BLaER1 (cell line): Measurements from ENCODE around the gene MSH5.

Experiments
- H3K27ac ChIP-seq: shearing (Covaris generic); formaldehyde crosslinking; 2 replicates; pipeline ENCODE4 v1.8.1; 2022
- H3K27me3 ChIP-seq: shearing (Covaris generic); formaldehyde crosslinking; 2 replicates; pipeline ENCODE4 v1.8.1; 2022
- H3K36me3 ChIP-seq: shearing (Covaris generic); formaldehyde crosslinking; 2 replicates; pipeline ENCODE4 v1.8.1; 2022
- H3K4me1 ChIP-seq: shearing (Covaris generic); formaldehyde crosslinking; 2 replicates; pipeline ENCODE4 v1.8.1; 2022
- H3K4me2 ChIP-seq: shearing (Covaris generic); formaldehyde crosslinking; 2 replicates; pipeline ENCODE4 v1.8.1; 2022
- H3K4me3 ChIP-seq: shearing (Covaris generic); formaldehyde crosslinking; 2 replicates; pipeline ENCODE4 v1.8.1; 2022
- H3K9ac ChIP-seq: shearing (Covaris generic); formaldehyde crosslinking; 2 replicates; pipeline ENCODE4 v1.8.1; 2022
- H3K9me3 ChIP-seq: shearing (Covaris generic); formaldehyde crosslinking; 2 replicates; pipeline ENCODE4 v1.8.1; 2022
- H4K20me1 ChIP-seq: shearing (Covaris generic); formaldehyde crosslinking; 2 replicates; pipeline ENCODE4 v1.8.1; 2022
- Cebpa-rat ChIP-seq: shearing (Covaris generic); IDR thresholded peaks from 2 replicates; pipeline ENCODE4 v1.8.1; 2022

MSH5 gene

GRCh38 chr6:31711233-31711632, 28.6 kb upstream of the MSH5 start:
- no peaks in the 10 kb centered on the region for H4K20me1 ChIP-seq
- H3K4me2 ChIP-seq, result peak overlapping the region; percentile 52
- TF ChIP-seq Cebpa-rat, result no peak
- H3K9me3 ChIP-seq, result no peaks in the 10 kb centered on the region
- peaks cover 85% of the 10 kb centered on the region for H3K4me1 ChIP-seq
- H3K36me3 ChIP-seq, result no peaks in the 10 kb centered on the region
- H3K27me3 ChIP-seq, result no peaks in the 10 kb centered on the region
- no peak overlapping the region for H3K9ac ChIP-seq
- H3K4me3 ChIP-seq, result no peak overlapping the region
- no peak overlapping the region for H3K27ac ChIP-seq

- H3K36me3 ChIP-seq, result no peaks in the 10 kb centered on the region
- H3K9ac ChIP-seq, result no peak overlapping the region
- no peak for TF ChIP-seq Cebpa-rat
- H3K4me3 ChIP-seq, result no peak overlapping the region
- H4K20me1 ChIP-seq, result no peaks in the 10 kb centered on the region
- no peaks in the 10 kb centered on the region for H3K9me3 ChIP-seq
- peak overlapping the region; percentile 52 for H3K4me2 ChIP-seq
- H3K27ac ChIP-seq, result no peak overlapping the region; the same call in 1 of the 2 replicates
- no peaks in the 10 kb centered on the region for H3K27me3 ChIP-seq
- H3K4me1 ChIP-seq, result peaks cover 75% of the 10 kb centered on the region
Measured at GRCh38 chr6:31712296-31712695, 27.5 kb upstream of the MSH5 start.

- no peaks in the 10 kb centered on the region for H3K36me3 ChIP-seq
- H3K27me3 ChIP-seq, result no peaks in the 10 kb centered on the region
- H4K20me1 ChIP-seq, result no peaks in the 10 kb centered on the region
- peak overlapping the region; percentile 63; the same call in 1 of the 2 replicates for H3K27ac ChIP-seq
- H3K4me1 ChIP-seq, result peaks cover 64% of the 10 kb centered on the region
- TF ChIP-seq Cebpa-rat, result no peak
- peak overlapping the region; percentile 55 for H3K4me2 ChIP-seq
- H3K9ac ChIP-seq, result no peak overlapping the region
- no peaks in the 10 kb centered on the region for H3K9me3 ChIP-seq
- no peak overlapping the region for H3K4me3 ChIP-seq
Measured at GRCh38 chr6:31713465-31713864, 26.3 kb upstream of the MSH5 start.

- Histone ChIP-seq H3K4me3 (no peak overlapping the region), H3K4me1 (peaks cover 57% of the 10 kb centered on the region), H3K27ac (peak overlapping the region; percentile 63), H3K4me2 (peak overlapping the region; percentile 55), H3K9me3 (no peaks in the 10 kb centered on the region), H3K9ac (peak overlapping the region; percentile 55), H3K36me3 (no peaks in the 10 kb centered on the region), H3K27me3 (no peaks in the 10 kb centered on the region), H4K20me1 (no peaks in the 10 kb centered on the region)
- no peak for TF ChIP-seq Cebpa-rat
Measured at GRCh38 chr6:31713991-31714684, 25.7 kb upstream of the MSH5 start.

- Histone ChIP-seq H4K20me1 (no peaks in the 10 kb centered on the region), H3K27ac (peak within 1 kb of the TSS; percentile 63), H3K4me3 (no peak within 1 kb of the TSS), H3K27me3 (no peaks in the 10 kb centered on the region), H3K9ac (peak within 1 kb of the TSS; percentile 55), H3K36me3 (no peaks in the 10 kb centered on the region), H3K9me3 (no peaks in the 10 kb centered on the region), H3K4me1 (peaks cover 52% of the 10 kb centered on the region), H3K4me2 (peak within 1 kb of the TSS; percentile 55)
- no peak for TF ChIP-seq Cebpa-rat
Measured at GRCh38 chr6:31715022-31715958, 24.5 kb upstream of the MSH5 start, which contains the start of gene LY6G6D. Gene LY6G6D (plus strand): TSS chr6:31715348. CDS start chr6:31715356, 8 bp downstream.

- Histone ChIP-seq H3K4me1 (peaks cover 44% of the 10 kb centered on the region), H3K4me2 (no peak overlapping the region), H3K4me3 (no peak overlapping the region), H3K36me3 (no peaks in the 10 kb centered on the region), H3K27me3 (no peaks in the 10 kb centered on the region), H3K9me3 (no peaks in the 10 kb centered on the region), H3K27ac (no peak overlapping the region), H3K9ac (no peak overlapping the region), H4K20me1 (no peaks in the 10 kb centered on the region)
- TF ChIP-seq Cebpa-rat, result no peak
Measured at GRCh38 chr6:31717499-31718222, 22.1 kb upstream of the MSH5 start.

GRCh38 chr6:31718265-31718664, 21.5 kb upstream of the MSH5 start:
- H3K4me2 ChIP-seq, result no peak overlapping the region
- H3K4me3 ChIP-seq, result no peak overlapping the region
- H3K9me3 ChIP-seq, result no peaks in the 10 kb centered on the region
- H4K20me1 ChIP-seq, result no peaks in the 10 kb centered on the region
- no peak overlapping the region for H3K9ac ChIP-seq
- H3K36me3 ChIP-seq, result no peaks in the 10 kb centered on the region
- H3K4me1 ChIP-seq, result peaks cover 44% of the 10 kb centered on the region
- no peak for TF ChIP-seq Cebpa-rat
- no peak overlapping the region for H3K27ac ChIP-seq
- H3K27me3 ChIP-seq, result no peaks in the 10 kb centered on the region

GRCh38 chr6:31719001-31719400, 20.8 kb upstream of the MSH5 start:
- Histone ChIP-seq H3K4me2 (no peak overlapping the region), H3K36me3 (peaks cover 2% of the 10 kb centered on the region; the same call in 1 of the 2 replicates), H4K20me1 (peaks cover 7% of the 10 kb centered on the region), H3K4me3 (no peak overlapping the region), H3K9ac (no peak overlapping the region), H3K27ac (no peak overlapping the region), H3K27me3 (no peaks in the 10 kb centered on the region), H3K4me1 (peaks cover 44% of the 10 kb centered on the region), H3K9me3 (no peaks in the 10 kb centered on the region)
- no peak for TF ChIP-seq Cebpa-rat

GRCh38 chr6:31720196-31720770, 19.5 kb upstream of the MSH5 start:
- Histone ChIP-seq H3K9me3 (no peaks in the 10 kb centered on the region), H3K4me2 (no peak overlapping the region), H4K20me1 (peaks cover 17% of the 10 kb centered on the region), H3K27ac (no peak overlapping the region), H3K4me3 (no peak overlapping the region), H3K9ac (no peak overlapping the region), H3K36me3 (peaks cover 7% of the 10 kb centered on the region; the same call in 1 of the 2 replicates), H3K4me1 (peaks cover 44% of the 10 kb centered on the region), H3K27me3 (no peaks in the 10 kb centered on the region)
- no peak for TF ChIP-seq Cebpa-rat
